Prostate gland (tissue), 2 donors: ENCODE measurements around the gene KIAA0753.

Experiments
- POLR2A ChIP-seq: fragments of 450-650 bp; IDR thresholded peaks from one replicate; pipeline ENCODE4 v1.6.1; 2016; ENCODE audit warnings: antibody characterized with exemption, mild to moderate bottlenecking
- POLR2AphosphoS5 ChIP-seq: sonication (generic); formaldehyde crosslinking; IDR thresholded peaks from one replicate; pipeline ENCODE4 v1.6.1; 2017; ENCODE audit warnings: antibody characterized with exemption
- TF ChIP-seq, protein P1 (sequence below), 4 experiments: fragments of 200-600 bp in 2 of 4; fragments of 450-650 bp in 2 of 4; sonication (generic) in 2 of 4; IDR thresholded peaks; 1 replicate in 3 of 4; 2 replicates in 1 of 4; pipeline ENCODE4 v1.5.1; 2016 to 2019; ENCODE audit warnings: antibody characterized with exemption in 4 of 4, mild to moderate bottlenecking in 2 of 4, moderate library complexity in 2 of 4

- TF ChIP-seq POLR2A (no peak), POLR2AphosphoS5 (no peak)
- TF ChIP-seq, protein P1, sequence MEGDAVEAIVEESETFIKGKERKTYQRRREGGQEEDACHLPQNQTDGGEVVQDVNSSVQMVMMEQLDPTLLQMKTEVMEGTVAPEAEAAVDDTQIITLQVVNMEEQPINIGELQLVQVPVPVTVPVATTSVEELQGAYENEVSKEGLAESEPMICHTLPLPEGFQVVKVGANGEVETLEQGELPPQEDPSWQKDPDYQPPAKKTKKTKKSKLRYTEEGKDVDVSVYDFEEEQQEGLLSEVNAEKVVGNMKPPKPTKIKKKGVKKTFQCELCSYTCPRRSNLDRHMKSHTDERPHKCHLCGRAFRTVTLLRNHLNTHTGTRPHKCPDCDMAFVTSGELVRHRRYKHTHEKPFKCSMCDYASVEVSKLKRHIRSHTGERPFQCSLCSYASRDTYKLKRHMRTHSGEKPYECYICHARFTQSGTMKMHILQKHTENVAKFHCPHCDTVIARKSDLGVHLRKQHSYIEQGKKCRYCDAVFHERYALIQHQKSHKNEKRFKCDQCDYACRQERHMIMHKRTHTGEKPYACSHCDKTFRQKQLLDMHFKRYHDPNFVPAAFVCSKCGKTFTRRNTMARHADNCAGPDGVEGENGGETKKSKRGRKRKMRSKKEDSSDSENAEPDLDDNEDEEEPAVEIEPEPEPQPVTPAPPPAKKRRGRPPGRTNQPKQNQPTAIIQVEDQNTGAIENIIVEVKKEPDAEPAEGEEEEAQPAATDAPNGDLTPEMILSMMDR (IDR thresholded peaks at IDR 0.05) = no peak
Measured at GRCh38 chr17:6596941-6597340, 43.6 kb downstream of the KIAA0753 start.
